KMS-11 (cell line): ENCODE measurements around the gene CEP126.
"Not testable (repeated sequence)": the region's sequence is repeated elsewhere in the genome, so short reads cannot be mapped to it uniquely, and the experiment has no call there.

Source experiments
- H2AFZ ChIP-seq: fragments of 200-600 bp; sonication (generic); 2 replicates; pipeline ENCODE4 v1.6.1; 2016; ENCODE audit warnings: antibody characterized with exemption, mixed run types, low read depth
- H3K27ac ChIP-seq: fragments of 200-600 bp; sonication (generic); 2 replicates; pipeline ENCODE4 v1.6.1; 2016; ENCODE audit warnings: mild to moderate bottlenecking, mixed run types
- H3K27me3 ChIP-seq: fragments of 200-600 bp; sonication (generic); 2 replicates; pipeline ENCODE4 v1.6.1; 2017; ENCODE audit warnings: mild to moderate bottlenecking, low read depth, mixed run types, moderate library complexity; ENCODE audit not compliant: insufficient read depth
- H3K36me3 ChIP-seq: fragments of 200-600 bp; sonication (generic); 2 replicates; pipeline ENCODE4 v1.6.1; 2017; ENCODE audit warnings: mild to moderate bottlenecking, mixed run types; ENCODE audit not compliant: insufficient read depth
- H3K4me1 ChIP-seq: fragments of 200-600 bp; sonication (generic); 2 replicates; pipeline ENCODE4 v1.6.1; 2016; ENCODE audit warnings: mild to moderate bottlenecking, low read depth, mixed run types; ENCODE audit not compliant: poor library complexity, severe bottlenecking
- H3K4me2 ChIP-seq: fragments of 200-600 bp; sonication (generic); 2 replicates; pipeline ENCODE4 v1.7.0; 2016; ENCODE audit warnings: mild to moderate bottlenecking, mixed run types
- H3K4me3 ChIP-seq: fragments of 200-600 bp; sonication (generic); IDR thresholded peaks from 2 replicates; pipeline ENCODE4 v1.6.1; 2017; ENCODE audit warnings: low read depth, low read length, mixed read lengths; ENCODE audit not compliant: insufficient read depth
- H3K79me2 ChIP-seq: fragments of 200-600 bp; sonication (generic); 2 replicates; pipeline ENCODE4 v1.6.1; 2016; ENCODE audit warnings: low read depth, mixed run types; ENCODE audit not compliant: insufficient read depth
- H3K9ac ChIP-seq: fragments of 200-600 bp; sonication (generic); 2 replicates; pipeline ENCODE4 v1.6.1; 2016; ENCODE audit warnings: mild to moderate bottlenecking, mixed run types
- H4K20me1 ChIP-seq: fragments of 200-600 bp; sonication (generic); 2 replicates; pipeline ENCODE4 v1.6.1; 2016; ENCODE audit warnings: mild to moderate bottlenecking, mixed run types; ENCODE audit not compliant: insufficient read depth
- CTCF ChIP-seq: fragments of 200-600 bp; sonication (generic); conservative IDR thresholded peaks from 2 replicates; pipeline ENCODE4 v1.6.1; 2017; ENCODE audit warnings: low read depth, mild to moderate bottlenecking, antibody characterized with exemption, low read length, moderate library complexity, mixed read lengths

CEP126 gene

DNA sequence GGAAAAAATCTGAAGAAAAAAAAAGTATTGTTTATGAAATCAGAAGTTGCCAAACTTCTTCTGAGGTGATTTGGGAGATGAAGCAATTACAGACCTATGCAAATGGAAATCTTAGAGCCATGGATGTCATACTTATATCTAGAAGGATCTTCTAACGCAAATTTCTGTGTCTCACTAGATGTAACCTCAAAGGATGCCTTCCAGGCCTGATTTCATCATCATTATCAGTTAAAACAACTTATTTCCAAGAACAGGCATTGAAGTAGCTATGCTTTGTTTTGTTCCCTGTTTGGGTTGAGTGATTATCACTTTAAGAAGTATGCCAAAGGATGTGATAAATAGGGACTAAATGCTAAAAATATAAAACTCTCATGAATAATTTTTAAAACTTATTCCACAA, 45.4 kb downstream of the CEP126 start:
- Histone ChIP-seq H3K27ac (no peak overlapping the region), H4K20me1 (no peaks in the 10 kb centered on the region), H2AFZ (no peak overlapping the region), H3K9ac (no peak overlapping the region), H3K27me3 (no peaks in the 10 kb centered on the region), H3K4me2 (no peak overlapping the region), H3K36me3 (no peaks in the 10 kb centered on the region), H3K4me3 (no peak overlapping the region), H3K79me2 (no peaks in the 10 kb centered on the region), H3K4me1 (no peaks in the 10 kb centered on the region)
- TF ChIP-seq CTCF, result no peak

DNA sequence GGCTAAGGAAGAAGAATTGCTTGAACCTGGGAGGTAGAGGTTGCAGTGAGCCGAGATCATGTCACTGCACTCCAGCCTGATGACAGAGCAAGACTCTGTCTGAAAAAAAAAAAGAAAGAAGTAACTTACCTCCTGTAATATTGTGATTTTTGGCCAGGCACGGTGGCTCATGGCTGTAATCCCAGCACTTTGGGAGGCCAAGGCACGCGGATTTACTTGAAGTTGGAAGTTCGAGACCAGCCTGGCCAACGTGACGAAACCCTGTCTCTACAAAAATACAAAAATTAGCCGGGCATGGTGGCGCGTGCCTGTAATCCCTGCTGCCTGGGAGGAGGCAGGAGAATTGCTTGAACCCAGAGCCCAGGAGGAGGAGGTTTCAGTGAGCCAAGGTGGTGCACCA, 49.4 kb downstream of the CEP126 start:
- not testable (repeated sequence) for H3K27ac ChIP-seq, H3K4me2 ChIP-seq, H3K79me2 ChIP-seq, H4K20me1 ChIP-seq, H3K36me3 ChIP-seq, H2AFZ ChIP-seq, H3K4me1 ChIP-seq, H3K9ac ChIP-seq, H3K27me3 ChIP-seq, H3K4me3 ChIP-seq

- Histone ChIP-seq H2AFZ (no peak overlapping the region), H3K4me3 (no peak overlapping the region), H3K9ac (no peak overlapping the region), H3K27me3 (no peaks in the 10 kb centered on the region), H3K27ac (no peak overlapping the region), H4K20me1 (no peaks in the 10 kb centered on the region), H3K4me2 (no peak overlapping the region), H3K36me3 (no peaks in the 10 kb centered on the region), H3K79me2 (no peaks in the 10 kb centered on the region), H3K4me1 (no peaks in the 10 kb centered on the region)
- no peak for TF ChIP-seq CTCF
Observed at GRCh38 chr11:101974255-101974654, 59.4 kb downstream of the CEP126 start.

DNA sequence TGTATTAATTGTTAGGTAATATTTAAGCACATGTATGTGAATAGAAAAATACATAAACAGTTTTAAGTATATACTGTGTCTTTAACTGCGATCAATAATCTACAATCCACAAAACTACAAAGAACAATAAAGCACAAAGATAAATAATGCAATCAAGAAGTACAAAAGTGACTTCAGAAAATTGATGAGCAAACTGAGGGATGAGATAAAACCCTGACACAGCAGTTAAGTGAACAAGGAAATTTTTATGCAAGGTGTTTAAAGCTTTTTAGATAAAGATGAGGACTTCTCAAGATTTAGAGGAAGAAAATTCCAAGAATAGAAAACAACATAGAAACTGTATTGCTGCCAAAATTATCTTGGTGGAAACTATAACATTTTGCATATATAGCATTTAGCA, 60.0 kb downstream of the CEP126 start:
- Histone ChIP-seq H3K79me2 (no peaks in the 10 kb centered on the region), H4K20me1 (no peaks in the 10 kb centered on the region), H2AFZ (no peak overlapping the region), H3K4me1 (no peaks in the 10 kb centered on the region), H3K36me3 (no peaks in the 10 kb centered on the region), H3K27ac (no peak overlapping the region), H3K9ac (no peak overlapping the region), H3K4me3 (no peak overlapping the region), H3K27me3 (no peaks in the 10 kb centered on the region), H3K4me2 (no peak overlapping the region)
- TF ChIP-seq CTCF, result no peak

GRCh38 chr11:101975734-101976133, 60.9 kb downstream of the CEP126 start:
- no peak for TF ChIP-seq CTCF
- H3K4me2 ChIP-seq, result no peak overlapping the region
- H3K9ac ChIP-seq, result no peak overlapping the region

More at GRCh38 chr11:101975734-101976133, 60.9 kb downstream of the CEP126 start:
- Histone ChIP-seq H2AFZ (no peak overlapping the region), H3K27me3 (no peaks in the 10 kb centered on the region), H3K79me2 (no peaks in the 10 kb centered on the region), H3K27ac (no peak overlapping the region), H3K4me1 (no peaks in the 10 kb centered on the region), H4K20me1 (no peaks in the 10 kb centered on the region), H3K4me3 (no peak overlapping the region), H3K36me3 (no peaks in the 10 kb centered on the region)
